ENCODE data around the gene F13A1. TPM values are rescaled to one million over a fixed set of nuclear protein-coding genes. Genes with fewer than 3 reads are reported as not detected.
"Not testable (repeated sequence)": the region's sequence is repeated elsewhere in the genome, so short reads cannot be mapped to it uniquely, and the experiment has no call there.

The F13A1 gene
- total and polyA plus RNA-seq, 7 donors = 4.9 to 58.9 (median 26.2) TPM

GRCh38 chr6:6315660-6316059, 4.8 kb downstream of the F13A1 start:
- Histone ChIP-seq H3K36me3 (ENCODE audit: insufficient read depth in 1 of 2, low read depth in 1 of 2) (no peaks in the 10 kb centered on the region), H3K4me3 (no peak overlapping the region), H3K27me3 (ENCODE audit: insufficient read depth in 3 of 3, low read length in 2 of 3) (peaks cover 0 to 21% (median 9%) of the 10 kb centered on the region in 3 donors), H3K27ac (no peak overlapping the region), H3K4me1 (no peaks in the 10 kb centered on the region), H3K9me3 (no peaks in the 10 kb centered on the region)
- ATAC-seq (peak in 1 of 4 donors; percentile 62), DNase-seq (no peak)
- intact Hi-C loops (cut with DNase I) = no loop called here
- 17 to 22% (median 19%) methylated on average over 6 of the region's 6 CpGs for WGBS, 3 donors
- TF ChIP-seq CTCF (IDR thresholded peaks at IDR 0.05) = peak; percentile 84

- TF ChIP-seq CTCF (IDR thresholded peaks at IDR 0.05) = no peak
- intact Hi-C loops (cut with DNase I) = no loop called here
- peaks cover 0 to 13% (median 3%) of the 10 kb centered on the region in 3 donors for H3K27me3 ChIP-seq (ENCODE audit: insufficient read depth in 3 of 3, low read length in 2 of 3)
- no peaks in the 10 kb centered on the region for H3K9me3 ChIP-seq
- H3K4me3 ChIP-seq = peak overlapping the region; percentile 28
- DNase-seq (no peak), ATAC-seq (no peak)
- H3K4me1 ChIP-seq = no peaks in the 10 kb centered on the region
- H3K27ac ChIP-seq = no peak overlapping the region
- WGBS, 3 donors = 76 to 100% (median 87%) methylated on average over 1 of the region's 1 CpG
- no peaks in the 10 kb centered on the region for H3K36me3 ChIP-seq (ENCODE audit: insufficient read depth in 1 of 2, low read depth in 1 of 2)
Measured at GRCh38 chr6:6314596-6314995, 5.9 kb downstream of the F13A1 start.

GRCh38 chr6:6312901-6313441, 7.5 kb downstream of the F13A1 start:
- H3K27ac ChIP-seq = no peak overlapping the region
- no peaks in the 10 kb centered on the region for H3K4me1 ChIP-seq
- intact Hi-C loops (cut with DNase I) = no loop called here
- DNase-seq (no peak), ATAC-seq (no peak)
- no peak for TF ChIP-seq CTCF (IDR thresholded peaks at IDR 0.05)
- H3K27me3 ChIP-seq (ENCODE audit: insufficient read depth in 3 of 3, low read length in 2 of 3) = peaks cover 0 to 14% (median 0%) of the 10 kb centered on the region in 3 donors
- no peaks in the 10 kb centered on the region for H3K36me3 ChIP-seq (ENCODE audit: insufficient read depth in 1 of 2, low read depth in 1 of 2)
- 27 to 44% (median 31%) methylated on average over 5 to 6 of the region's 6 CpGs for WGBS, 3 donors
- H3K4me3 ChIP-seq = no peak overlapping the region
- H3K9me3 ChIP-seq = no peaks in the 10 kb centered on the region

- no peaks in the 10 kb centered on the region for H3K9me3 ChIP-seq
- H3K36me3 ChIP-seq (ENCODE audit: insufficient read depth in 1 of 2, low read depth in 1 of 2) = no peaks in the 10 kb centered on the region
- DNase-seq (no peak), ATAC-seq (no peak)
- intact Hi-C loops (cut with DNase I) = no loop called here
- 41 to 50% (median 48%) methylated on average over 4 of the region's 4 CpGs for WGBS, 3 donors
- H3K4me1 ChIP-seq = no peaks in the 10 kb centered on the region
- H3K27me3 ChIP-seq (ENCODE audit: insufficient read depth in 3 of 3, low read length in 2 of 3) = peaks cover 3 to 8% (median 6%) of the 10 kb centered on the region in 3 donors
- no peak overlapping the region for H3K4me3 ChIP-seq
- TF ChIP-seq CTCF (IDR thresholded peaks at IDR 0.05) = no peak
- no peak overlapping the region for H3K27ac ChIP-seq
Measured at GRCh38 chr6:6305575-6305974, 14.9 kb downstream of the F13A1 start.

GRCh38 chr6:6300383-6300782, 20.1 kb downstream of the F13A1 start:
- H3K4me1 ChIP-seq; H3K4me3 ChIP-seq; H3K27me3 ChIP-seq (ENCODE audit: insufficient read depth in 3 of 3, low read length in 2 of 3); DNase-seq; H3K36me3 ChIP-seq (ENCODE audit: insufficient read depth in 1 of 2, low read depth in 1 of 2); H3K9me3 ChIP-seq; intact Hi-C loops (cut with DNase I); ATAC-seq; H3K27ac ChIP-seq: not testable (repeated sequence)
- 86 to 93% (median 91%) methylated on average over 19 of the region's 19 CpGs for WGBS, 3 donors

All from psoas muscle (tissue), 8 donors.